Transverse colon (tissue), 4 donors: ENCODE measurements around the gene GNAL. TPM values are rescaled to one million over a fixed set of nuclear protein-coding genes. Genes with fewer than 3 reads are reported as not detected.

Experiments used
- DNase-seq: peaks from one replicate; pipeline ENCODE4 v3.0.0-alpha.2; 2019
- H3K27ac ChIP-seq, 4 donors: fragments of 200-600 bp; sonication (generic); 2 replicates each; pipeline ENCODE4 v1.5.1; 2016 to 2018; ENCODE audit warnings: inconsistent platforms in 4 of 4
- H3K27me3 ChIP-seq: fragments of 200-600 bp; sonication (generic); 2 replicates; pipeline ENCODE4 v1.5.1; 2017; ENCODE audit warnings: inconsistent platforms
- H3K36me3 ChIP-seq, 4 donors: fragments of 200-600 bp; sonication (generic); 2 replicates each; pipeline ENCODE4 v1.5.1; 2017 to 2019; ENCODE audit warnings: inconsistent platforms in 4 of 4
- H3K4me1 ChIP-seq, 4 donors: fragments of 200-600 bp; sonication (generic); 2 replicates each; pipeline ENCODE4 v1.5.1; 2017 to 2020; ENCODE audit warnings: inconsistent platforms in 4 of 4
- H3K4me3 ChIP-seq, 4 donors: fragments of 200-600 bp; sonication (generic); 1 replicate in 1 of 4; 2 replicates in 3 of 4; pipeline versions ENCODE4 v1.5.1 to v1.6.1; 2017 to 2019; ENCODE audit warnings: inconsistent platforms in 4 of 4
- H3K9me3 ChIP-seq, 2 donors: fragments of 200-600 bp; sonication (generic); 2 replicates each; pipeline ENCODE4 v1.5.1; 2017 to 2019; ENCODE audit warnings: inconsistent platforms in 2 of 2
- EP300 ChIP-seq: sonication (generic); formaldehyde crosslinking; IDR thresholded peaks from one replicate; pipeline ENCODE4 v1.6.1; 2017; ENCODE audit warnings: antibody characterized with exemption, low read depth
- POLR2A ChIP-seq: fragments of 450-650 bp; IDR thresholded peaks from one replicate; pipeline ENCODE4 v1.6.1; 2016; ENCODE audit warnings: antibody characterized with exemption, mild to moderate bottlenecking, moderate library complexity
- POLR2AphosphoS5 ChIP-seq, 3 donors: sonication (generic); formaldehyde crosslinking; IDR thresholded peaks; one replicate each; pipeline ENCODE4 v1.6.1; 2016; ENCODE audit warnings: antibody characterized with exemption in 3 of 3
- WGBS, 2 donors: methylation state at CpG; one replicate each; pipeline ENCODE4 v1.1.5; 2018; ENCODE audit warnings: low coverage in 1 of 2; 5-methylcytosine and 5-hydroxymethylcytosine counted together
- in situ Hi-C, 4 donors: fragments of 200-750 bp; cut with MboI; loops; one replicate each; pipeline versions ENCODE4 v1.15.0 to v1.15.1; 2017; ENCODE audit warnings: low sequenced_read_pairs in 3 of 4, low pct_ligation_motif_present in 1 of 4, low pct_unique_long_range_greater_than_20kb in 1 of 4
- intact Hi-C: fragments of 100-400 bp; cut with DNase I; formaldehyde crosslinking; loops from one replicate; pipeline ENCODE4 v1.15.1; 2023; ENCODE audit warnings: low total_unique reads
- total RNA-seq, 4 donors: library from RNA; depleted of rRNA; stranded (reverse); fragments of >200 nt; gene quantifications; one replicate each; pipeline ENCODE4 v1.1.0, GENCODE V29; 2016
- TF ChIP-seq, protein P1 (sequence below), 5 experiments: fragments of 200-600 bp in 3 of 5; fragments of 450-650 bp in 2 of 5; sonication (generic) in 3 of 5; IDR thresholded peaks; 1 replicate in 2 of 5; 2 replicates in 3 of 5; pipeline ENCODE4 v1.5.1; 2016 to 2017; ENCODE audit warnings: antibody characterized with exemption in 5 of 5, inconsistent platforms in 3 of 5, mild to moderate bottlenecking in 2 of 5, moderate library complexity in 1 of 5

Gene GNAL
- total RNA-seq, 4 donors from 2014 or later, result 2.9 to 7.4 (median 7.2) TPM

DNA sequence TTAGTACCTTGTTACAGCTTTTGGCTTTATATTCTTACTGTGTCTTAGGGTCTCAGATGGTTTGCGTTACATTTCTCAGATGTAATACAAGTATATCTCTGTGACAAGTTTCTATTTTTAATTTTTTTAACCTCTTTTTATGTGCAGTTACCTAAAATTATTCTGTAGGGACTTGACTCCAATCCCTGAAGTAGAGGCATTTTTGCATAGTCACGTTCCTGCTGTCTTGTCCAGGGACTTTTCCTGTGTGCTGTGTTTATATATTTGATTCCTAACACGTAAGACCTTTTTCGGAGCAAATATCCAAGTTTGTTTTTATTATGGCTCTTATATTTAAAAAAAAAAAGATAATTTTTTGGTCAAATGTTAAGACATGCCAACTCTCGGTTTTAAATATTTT, 91.0 kb downstream of the GNAL start:
- TF ChIP-seq, protein P1, sequence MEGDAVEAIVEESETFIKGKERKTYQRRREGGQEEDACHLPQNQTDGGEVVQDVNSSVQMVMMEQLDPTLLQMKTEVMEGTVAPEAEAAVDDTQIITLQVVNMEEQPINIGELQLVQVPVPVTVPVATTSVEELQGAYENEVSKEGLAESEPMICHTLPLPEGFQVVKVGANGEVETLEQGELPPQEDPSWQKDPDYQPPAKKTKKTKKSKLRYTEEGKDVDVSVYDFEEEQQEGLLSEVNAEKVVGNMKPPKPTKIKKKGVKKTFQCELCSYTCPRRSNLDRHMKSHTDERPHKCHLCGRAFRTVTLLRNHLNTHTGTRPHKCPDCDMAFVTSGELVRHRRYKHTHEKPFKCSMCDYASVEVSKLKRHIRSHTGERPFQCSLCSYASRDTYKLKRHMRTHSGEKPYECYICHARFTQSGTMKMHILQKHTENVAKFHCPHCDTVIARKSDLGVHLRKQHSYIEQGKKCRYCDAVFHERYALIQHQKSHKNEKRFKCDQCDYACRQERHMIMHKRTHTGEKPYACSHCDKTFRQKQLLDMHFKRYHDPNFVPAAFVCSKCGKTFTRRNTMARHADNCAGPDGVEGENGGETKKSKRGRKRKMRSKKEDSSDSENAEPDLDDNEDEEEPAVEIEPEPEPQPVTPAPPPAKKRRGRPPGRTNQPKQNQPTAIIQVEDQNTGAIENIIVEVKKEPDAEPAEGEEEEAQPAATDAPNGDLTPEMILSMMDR (IDR thresholded peaks at IDR 0.05), result no peak
- TF ChIP-seq POLR2A (no peak), POLR2AphosphoS5 (IDR thresholded peaks at IDR 0.05) (no peak), EP300 (no peak)
- Histone ChIP-seq H3K36me3 (no peaks in the 10 kb centered on the region), H3K4me3 (no peak overlapping the region), H3K4me1 (no peaks in the 10 kb centered on the region), H3K27me3 (no peaks in the 10 kb centered on the region), H3K9me3 (no peaks in the 10 kb centered on the region), H3K27ac (no peak overlapping the region)
- intact Hi-C loops, result no loop called here
- 56 to 73% methylated on average over 5 of the region's 5 CpGs for WGBS, 2 donors
- DNase-seq, result no peak
- in situ Hi-C loops, result no loop called here

DNA sequence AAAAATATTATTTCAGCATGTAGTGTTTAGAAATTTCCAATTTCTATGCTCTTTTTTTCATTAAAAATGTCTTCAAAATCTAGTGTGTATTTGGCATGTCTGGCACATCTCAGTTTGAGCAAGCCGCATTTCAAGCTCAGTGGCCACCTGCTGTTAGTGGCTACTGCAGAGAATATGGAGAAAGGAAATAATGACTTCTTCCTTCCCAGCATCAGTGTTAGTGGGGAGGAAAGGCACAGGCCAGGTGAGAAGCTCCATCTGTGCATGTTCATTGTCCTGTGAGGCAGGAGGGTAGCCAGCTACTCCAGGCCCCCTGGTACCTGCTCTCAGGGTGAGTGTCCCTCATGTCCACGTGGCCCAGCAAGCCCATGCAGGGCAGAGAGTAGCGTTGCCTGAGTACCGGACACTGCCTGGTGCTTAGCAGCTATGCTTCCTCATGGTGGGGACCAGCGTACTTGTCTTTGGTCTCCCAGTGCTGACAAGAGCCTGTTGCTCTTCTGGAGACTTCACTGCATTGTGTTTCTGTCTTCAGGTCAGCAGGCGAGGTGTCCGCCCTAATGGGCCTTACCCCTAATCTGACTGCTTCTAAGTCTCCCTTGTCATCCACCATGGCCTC, 94.8 kb downstream of the GNAL start:
- Histone ChIP-seq H3K27ac (no peak overlapping the region), H3K27me3 (no peaks in the 10 kb centered on the region), H3K36me3 (no peaks in the 10 kb centered on the region), H3K9me3 (no peaks in the 10 kb centered on the region), H3K4me1 (no peaks in the 10 kb centered on the region), H3K4me3 (no peak overlapping the region)
- TF ChIP-seq EP300, result no peak
- TF ChIP-seq POLR2AphosphoS5 (IDR thresholded peaks at IDR 0.05), result no peak
- TF ChIP-seq, protein P1 (IDR thresholded peaks at IDR 0.05), result no peak
- TF ChIP-seq POLR2A, result no peak
- WGBS, 2 donors, result 96 to 100% methylated on average over 1 to 7 of the region's 7 CpGs
- in situ Hi-C loops (no loop called here), intact Hi-C loops (no loop called here)
- DNase-seq, result no peak

DNA sequence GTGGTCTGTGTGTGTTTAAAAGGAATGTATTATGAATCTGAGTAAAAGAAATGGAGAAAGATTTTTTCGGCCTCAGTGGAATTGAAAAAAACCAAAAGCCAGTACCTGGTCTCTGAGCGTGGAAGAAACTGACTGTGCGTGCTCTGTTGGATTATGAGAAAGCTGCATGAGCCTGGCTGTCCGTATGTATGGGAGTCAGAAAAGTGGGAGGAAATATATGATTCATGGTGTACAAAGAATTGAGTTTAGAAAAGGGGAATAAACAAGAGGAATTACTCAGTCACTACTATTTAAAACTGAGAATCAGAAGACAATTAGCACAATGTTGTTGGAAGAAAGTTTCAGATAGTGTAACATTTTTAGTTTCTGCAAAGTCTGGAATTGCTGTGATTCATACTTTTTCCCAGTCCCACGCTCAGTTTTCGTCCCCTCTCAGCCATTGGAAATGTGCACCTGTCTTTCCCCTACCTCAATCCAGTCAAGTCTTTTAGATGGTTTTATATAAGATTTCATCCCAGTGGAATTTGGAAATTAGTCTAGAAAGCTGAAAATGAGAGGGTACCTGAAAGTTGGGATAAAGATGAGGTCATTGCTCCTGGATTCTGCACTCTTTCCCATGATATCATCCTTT, 95.7 kb downstream of the GNAL start:
- H3K36me3 ChIP-seq, result no peaks in the 10 kb centered on the region
- DNase-seq, result no peak
- intact Hi-C loops, result no loop called here
- TF ChIP-seq POLR2A, result no peak
- TF ChIP-seq, protein P1 (IDR thresholded peaks at IDR 0.05), result no peak
- TF ChIP-seq POLR2AphosphoS5 (IDR thresholded peaks at IDR 0.05), result no peak
- no peak for TF ChIP-seq EP300
- in situ Hi-C loops, result no loop called here
- H3K27me3 ChIP-seq, result no peaks in the 10 kb centered on the region
- no peak overlapping the region for H3K27ac ChIP-seq
- WGBS, 2 donors, result 84 to 88% methylated on average over 5 to 6 of the region's 6 CpGs
- H3K4me1 ChIP-seq, result no peaks in the 10 kb centered on the region
- H3K4me3 ChIP-seq, result no peak overlapping the region
- no peaks in the 10 kb centered on the region for H3K9me3 ChIP-seq

DNA sequence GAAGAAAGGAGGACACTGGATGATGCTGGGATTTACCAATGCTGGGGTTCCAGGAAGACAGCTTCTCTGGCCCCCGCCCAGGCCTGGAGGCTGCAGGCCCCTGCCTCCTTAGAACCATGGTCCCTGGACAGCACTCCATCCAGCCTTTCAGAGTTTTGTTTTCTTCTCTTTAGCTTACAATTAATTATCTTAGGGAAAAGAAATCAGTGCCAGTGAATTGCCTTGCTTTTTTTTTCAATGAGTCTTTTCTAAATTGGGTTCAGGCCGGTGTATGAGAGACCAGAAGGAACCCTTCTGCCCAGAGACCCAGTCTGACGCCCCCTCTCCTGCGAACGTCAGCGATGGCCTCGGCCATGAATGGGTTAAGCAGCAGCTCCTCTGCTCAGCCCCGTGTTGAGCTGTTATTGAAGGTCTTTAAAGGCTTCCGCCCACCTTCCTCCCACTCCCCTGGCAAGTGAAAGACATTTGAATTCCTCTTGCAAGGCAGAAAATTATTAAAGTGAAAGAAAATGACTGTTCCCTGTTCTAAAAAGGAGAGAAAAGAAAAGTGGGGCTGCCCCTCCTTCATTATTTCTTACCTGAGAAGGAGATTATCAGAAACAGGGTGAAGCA, 96.5 kb downstream of the GNAL start:
- H3K27me3 ChIP-seq, result no peaks in the 10 kb centered on the region
- H3K36me3 ChIP-seq, result no peaks in the 10 kb centered on the region
- no peaks in the 10 kb centered on the region for H3K4me1 ChIP-seq
- TF ChIP-seq POLR2AphosphoS5 (IDR thresholded peaks at IDR 0.05), result no peak
- no peak for TF ChIP-seq EP300
- TF ChIP-seq, protein P1 (IDR thresholded peaks at IDR 0.05), result no peak
- no peak for TF ChIP-seq POLR2A
- in situ Hi-C loops, result no loop called here
- no peak overlapping the region for H3K4me3 ChIP-seq
- intact Hi-C loops, result no loop called here
- H3K9me3 ChIP-seq, result no peaks in the 10 kb centered on the region
- WGBS, 2 donors, result 0 to 46% methylated on average over 2 to 9 of the region's 9 CpGs
- no peak overlapping the region for H3K27ac ChIP-seq
- no peak for DNase-seq
